PFSK-1 (cell line): Measurements from ENCODE around the gene SAT1.

Experiments
- FOXP2 ChIP-seq: optimal IDR thresholded peaks from 2 replicates; pipeline ENCODE3; 2011; ENCODE audit warnings: borderline replicate concordance, control low read depth, inconsistent platforms; ENCODE audit not compliant: insufficient read depth; ENCODE audit errors: extremely low read length, extremely low read depth
- POLR2AphosphoS5 ChIP-seq: IDR thresholded peaks from 2 replicates; pipeline ENCODE4 v1.6.1; 2012; ENCODE audit warnings: low read depth, mild to moderate bottlenecking, control low read depth, low read length, moderate library complexity
- SIN3A ChIP-seq: IDR thresholded peaks from 2 replicates; pipeline ENCODE4 v1.6.1; 2012; ENCODE audit warnings: mild to moderate bottlenecking, low read length, moderate library complexity, borderline replicate concordance; ENCODE audit not compliant: insufficient read depth
- TAF1 ChIP-seq: IDR thresholded peaks from 2 replicates; pipeline ENCODE4 v1.6.1; 2012; ENCODE audit warnings: low read length, control low read depth, borderline replicate concordance; ENCODE audit not compliant: insufficient read depth
- TF ChIP-seq, protein P1 (sequence below), 2 experiments: IDR thresholded peaks; 2 replicates each; pipeline versions ENCODE4 v1.6.1 to v1.8.0; 2011 to 2012; ENCODE audit warnings: low read depth in 2 of 2, low read length in 2 of 2, control low read depth in 1 of 2, inconsistent platforms in 1 of 2, mild to moderate bottlenecking in 1 of 2, moderate library complexity in 1 of 2; ENCODE audit not compliant: insufficient read depth in 1 of 2

SAT1 gene

DNA sequence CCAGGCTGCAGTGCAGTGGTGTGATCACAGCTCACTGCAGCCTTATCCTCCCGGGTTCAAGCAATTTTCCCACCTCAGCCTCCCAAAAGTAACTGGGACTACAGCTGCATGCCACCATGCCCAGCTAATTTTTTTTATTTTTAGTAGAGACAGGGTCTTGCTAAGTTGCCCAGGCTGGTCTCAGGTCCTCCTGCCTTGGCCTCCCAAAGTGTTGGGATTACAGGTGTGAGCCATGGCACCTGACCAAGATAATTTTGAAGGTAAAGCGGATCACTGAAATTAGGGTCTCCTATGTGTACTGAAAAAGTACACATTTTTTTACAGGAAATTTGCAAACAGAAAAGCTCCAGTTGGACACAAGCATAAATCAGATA is 4.8 kb downstream of the SAT1 start:
- no peak for TF ChIP-seq FOXP2
- TF ChIP-seq SIN3A, result no peak
- no peak for TF ChIP-seq TAF1
- no peak for TF ChIP-seq POLR2AphosphoS5
- TF ChIP-seq, protein P1, sequence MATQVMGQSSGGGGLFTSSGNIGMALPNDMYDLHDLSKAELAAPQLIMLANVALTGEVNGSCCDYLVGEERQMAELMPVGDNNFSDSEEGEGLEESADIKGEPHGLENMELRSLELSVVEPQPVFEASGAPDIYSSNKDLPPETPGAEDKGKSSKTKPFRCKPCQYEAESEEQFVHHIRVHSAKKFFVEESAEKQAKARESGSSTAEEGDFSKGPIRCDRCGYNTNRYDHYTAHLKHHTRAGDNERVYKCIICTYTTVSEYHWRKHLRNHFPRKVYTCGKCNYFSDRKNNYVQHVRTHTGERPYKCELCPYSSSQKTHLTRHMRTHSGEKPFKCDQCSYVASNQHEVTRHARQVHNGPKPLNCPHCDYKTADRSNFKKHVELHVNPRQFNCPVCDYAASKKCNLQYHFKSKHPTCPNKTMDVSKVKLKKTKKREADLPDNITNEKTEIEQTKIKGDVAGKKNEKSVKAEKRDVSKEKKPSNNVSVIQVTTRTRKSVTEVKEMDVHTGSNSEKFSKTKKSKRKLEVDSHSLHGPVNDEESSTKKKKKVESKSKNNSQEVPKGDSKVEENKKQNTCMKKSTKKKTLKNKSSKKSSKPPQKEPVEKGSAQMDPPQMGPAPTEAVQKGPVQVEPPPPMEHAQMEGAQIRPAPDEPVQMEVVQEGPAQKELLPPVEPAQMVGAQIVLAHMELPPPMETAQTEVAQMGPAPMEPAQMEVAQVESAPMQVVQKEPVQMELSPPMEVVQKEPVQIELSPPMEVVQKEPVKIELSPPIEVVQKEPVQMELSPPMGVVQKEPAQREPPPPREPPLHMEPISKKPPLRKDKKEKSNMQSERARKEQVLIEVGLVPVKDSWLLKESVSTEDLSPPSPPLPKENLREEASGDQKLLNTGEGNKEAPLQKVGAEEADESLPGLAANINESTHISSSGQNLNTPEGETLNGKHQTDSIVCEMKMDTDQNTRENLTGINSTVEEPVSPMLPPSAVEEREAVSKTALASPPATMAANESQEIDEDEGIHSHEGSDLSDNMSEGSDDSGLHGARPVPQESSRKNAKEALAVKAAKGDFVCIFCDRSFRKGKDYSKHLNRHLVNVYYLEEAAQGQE (IDR thresholded peaks at IDR 0.05; ENCODE audit: insufficient read depth in 1 of 2, low read depth in 2 of 2, low read length in 2 of 2), result no peak

DNA sequence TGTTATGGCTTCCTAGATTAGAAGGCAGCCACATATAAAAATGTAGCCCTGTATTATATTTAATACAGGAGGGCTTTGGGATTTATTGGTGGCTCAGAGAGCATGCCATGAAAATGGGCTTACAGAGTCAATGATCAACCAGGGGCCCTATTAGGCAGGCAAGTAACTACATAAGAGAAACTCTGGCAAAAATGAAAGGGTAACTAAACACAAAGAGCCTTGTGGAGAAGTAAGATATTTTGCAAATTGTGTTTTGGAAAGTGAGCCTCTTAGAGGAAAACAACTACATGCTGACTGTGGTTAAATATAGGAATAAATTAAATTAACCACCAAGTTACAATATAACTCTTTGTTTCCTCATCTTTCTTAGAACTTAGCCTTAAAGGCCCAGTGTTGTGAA is 5.5 kb downstream of the SAT1 start:
- TF ChIP-seq SIN3A (no peak), FOXP2 (no peak)

DNA sequence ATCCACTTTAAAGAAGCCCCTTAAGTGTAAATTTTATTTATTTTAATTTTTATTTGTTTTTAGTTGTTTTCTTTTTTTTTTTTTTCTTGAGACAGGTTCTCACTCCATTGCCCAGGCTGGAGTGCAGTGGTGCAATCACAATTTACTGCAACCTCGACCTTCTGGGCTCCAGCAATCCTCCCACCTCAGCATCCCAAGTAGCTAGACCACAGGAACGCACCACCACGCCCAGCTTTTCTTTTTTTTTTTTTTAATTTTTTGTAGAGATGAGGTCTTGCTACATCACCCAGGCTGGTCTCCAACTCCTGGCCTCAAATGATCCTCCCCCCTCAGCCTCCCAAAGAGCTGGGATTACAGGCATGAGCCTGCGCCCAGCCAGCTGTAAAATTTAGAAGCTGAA is 6.0 kb downstream of the SAT1 start:
- no peak for TF ChIP-seq POLR2AphosphoS5
- TF ChIP-seq, protein P1 (IDR thresholded peaks at IDR 0.05; ENCODE audit: insufficient read depth in 1 of 2, low read depth in 2 of 2, low read length in 2 of 2), result no peak
- no peak for TF ChIP-seq TAF1
- no peak for TF ChIP-seq FOXP2
- TF ChIP-seq SIN3A, result no peak

DNA sequence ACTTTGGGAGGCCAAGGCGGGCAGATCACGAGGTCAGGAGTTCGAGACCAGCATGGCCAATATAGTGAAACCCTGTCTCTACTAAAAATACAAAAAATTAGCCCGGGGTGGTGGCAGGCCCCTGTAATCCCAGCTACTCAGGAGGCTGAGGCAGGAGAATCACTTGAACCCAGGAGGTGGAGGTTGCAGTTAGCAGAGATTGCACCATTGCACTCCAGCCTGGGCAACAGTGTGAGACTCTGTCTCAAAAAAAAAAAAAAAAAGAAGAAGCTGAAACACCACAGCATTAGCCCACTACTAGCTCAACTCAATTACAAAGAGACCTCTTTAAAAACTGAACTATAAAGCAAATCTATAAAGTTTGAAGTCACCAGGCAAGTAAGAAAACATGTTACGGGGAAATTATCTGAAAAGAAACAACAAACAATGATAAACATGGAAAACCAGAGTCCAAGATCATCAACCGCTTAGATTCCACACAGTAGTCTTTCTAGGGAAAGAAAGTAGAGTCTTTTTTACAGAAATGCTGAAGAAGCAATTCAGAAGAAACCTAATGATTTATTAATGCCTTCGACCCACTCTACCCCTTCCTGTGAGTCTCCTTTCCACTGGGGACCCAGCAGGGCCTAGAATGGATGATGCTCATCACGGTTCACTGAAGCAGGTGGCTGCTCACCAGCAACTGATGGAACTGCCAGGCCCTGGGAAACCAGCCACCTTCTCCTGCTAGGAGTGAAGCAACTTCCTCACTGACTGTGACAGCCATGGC is 6.6 kb downstream of the SAT1 start:
- TF ChIP-seq POLR2AphosphoS5 (no peak), FOXP2 (no peak), SIN3A (no peak), TAF1 (no peak)
- TF ChIP-seq, protein P1 (IDR thresholded peaks at IDR 0.05; ENCODE audit: insufficient read depth in 1 of 2, low read depth in 2 of 2, low read length in 2 of 2), result no peak

DNA sequence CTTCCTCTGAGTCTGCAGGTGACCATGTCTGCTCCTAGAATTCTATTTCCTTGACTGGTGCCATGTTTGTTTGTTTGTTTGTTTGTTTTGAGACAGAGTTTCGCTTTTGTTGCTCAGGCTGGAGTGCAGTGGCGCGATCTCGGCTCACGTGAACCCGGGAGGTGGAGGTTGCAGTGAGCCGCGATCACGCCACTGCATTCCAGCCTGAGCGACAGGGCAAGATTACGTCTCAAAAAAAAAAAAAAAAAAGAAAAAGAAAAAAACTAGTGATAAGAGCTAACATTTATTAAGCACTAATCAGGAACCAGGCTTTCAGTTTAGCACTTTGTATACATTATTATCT is 7.2 kb downstream of the SAT1 start:
- TF ChIP-seq POLR2AphosphoS5 (no peak), SIN3A (no peak), FOXP2 (no peak), TAF1 (no peak)
- TF ChIP-seq, protein P1 (IDR thresholded peaks at IDR 0.05; ENCODE audit: insufficient read depth in 1 of 2, low read depth in 2 of 2, low read length in 2 of 2), result no peak
